Endodermal cell (in vitro differentiated cells): ENCODE data around the gene IGF2. TPM values are rescaled to one million over a fixed set of nuclear protein-coding genes. Genes with fewer than 3 reads are reported as not detected.

Source experiments
- DNase-seq: peaks from one replicate; pipeline ENCODE4 v3.0.0-alpha.2; 2017
- H3K27ac ChIP-seq: 2 replicates; pipeline ENCODE4 v1.5.1; 2013; ENCODE audit warnings: mild to moderate bottlenecking, low read depth, low read length, moderate library complexity
- H3K27me3 ChIP-seq: 2 replicates; pipeline ENCODE4 v1.6.1; 2013; ENCODE audit warnings: mild to moderate bottlenecking, low read length, moderate library complexity; ENCODE audit not compliant: insufficient read depth, control insufficient read depth, poor library complexity, severe bottlenecking
- H3K36me3 ChIP-seq: 2 replicates; pipeline ENCODE4 v1.7.0; 2013; ENCODE audit warnings: mild to moderate bottlenecking, low read length, moderate library complexity; ENCODE audit not compliant: control insufficient read depth, insufficient read depth
- H3K4me1 ChIP-seq: one replicate; pipeline ENCODE4 v1.7.0; 2013; ENCODE audit warnings: low read length; ENCODE audit not compliant: control insufficient read depth, insufficient read depth
- H3K4me3 ChIP-seq: 2 replicates; pipeline ENCODE4 v1.5.1; 2013; ENCODE audit warnings: mild to moderate bottlenecking, low read length, moderate library complexity
- H3K9ac ChIP-seq: 2 replicates; pipeline ENCODE4 v1.6.1; 2013; ENCODE audit warnings: mild to moderate bottlenecking, low read length, moderate library complexity; ENCODE audit not compliant: poor library complexity, severe bottlenecking; ENCODE audit errors: extremely low read depth
- H3K9me3 ChIP-seq: 2 replicates; pipeline ENCODE4 v1.6.1; 2013; ENCODE audit warnings: mild to moderate bottlenecking, low read length, moderate library complexity; ENCODE audit not compliant: control insufficient read depth
- H3K27ac Mint-ChIP-seq: 2 replicates; pipeline ENCODE4 v1.8.0; 2020; ENCODE audit warnings: mixed read lengths
- H3K27me3 Mint-ChIP-seq: 2 replicates; pipeline ENCODE4 v1.8.0; 2021; ENCODE audit warnings: mild to moderate bottlenecking, mixed read lengths; ENCODE audit not compliant: insufficient read depth
- H3K36me3 Mint-ChIP-seq: 2 replicates; pipeline ENCODE4 v1.8.0; 2020; ENCODE audit warnings: low read depth, mixed read lengths
- H3K4me1 Mint-ChIP-seq: 2 replicates; pipeline ENCODE4 v1.8.0; 2020; ENCODE audit warnings: mixed read lengths
- H3K4me3 Mint-ChIP-seq: 2 replicates; pipeline ENCODE4 v1.8.0; 2020; ENCODE audit warnings: mild to moderate bottlenecking, moderate library complexity, mixed read lengths
- H3K9me3 Mint-ChIP-seq: 2 replicates; pipeline ENCODE4 v1.8.0; 2020; ENCODE audit warnings: mild to moderate bottlenecking, mixed read lengths
- WGBS, 2 experiments: methylation state at CpG; one replicate each; pipeline versions ENCODE4 v1.1.5 to v1.1.7; 2013; ENCODE audit warnings: missing lambda C conversion rate in 2 of 2, mixed read lengths in 1 of 2; ENCODE audit not compliant: insufficient coverage in 1 of 2, insufficient read length in 1 of 2; 5-methylcytosine and 5-hydroxymethylcytosine counted together
- total RNA-seq, 2 donors: library from RNA; stranded (reverse); fragmentation: NEBNext Ultra II Directional in 1 of 2; extraction: Animal tissue kit (Norgen Biotek cat#: 25700) in 1 of 2; gene quantifications; 2 replicates in 1 of 2; 3 replicates in 1 of 2; pipeline ENCODE4 v1.2.1, GENCODE V29; 2021
- TF ChIP-seq, protein P1 (sequence below): fragments of 200-600 bp; sonication (generic); conservative IDR thresholded peaks from 2 replicates; pipeline ENCODE4 v1.5.0; 2021; ENCODE audit warnings: antibody characterized with exemption, mild to moderate bottlenecking

IGF2 gene
- total RNA-seq, 2 donors from 2014 or later: 0.80 to 5.1 TPM

GRCh38 chr11:2095198-2095520, 44.0 kb downstream of the IGF2 start:
- Mint-ChIP-seq H3K4me1 (peaks cover 7% of the 10 kb centered on the region), H3K9me3 (peaks cover 2% of the 10 kb centered on the region), H3K36me3 (no peaks in the 10 kb centered on the region), H3K4me3 (no peak overlapping the region), H3K27me3 (peaks cover 3% of the 10 kb centered on the region), H3K27ac (no peak overlapping the region)
- H3K36me3 ChIP-seq: no peaks in the 10 kb centered on the region
- 90 to 96% methylated on average over 2 to 6 of the region's 6 CpGs for WGBS, 2 experiments
- DNase-seq: no peak
- no peak overlapping the region for H3K27ac ChIP-seq
- TF ChIP-seq, protein P1, sequence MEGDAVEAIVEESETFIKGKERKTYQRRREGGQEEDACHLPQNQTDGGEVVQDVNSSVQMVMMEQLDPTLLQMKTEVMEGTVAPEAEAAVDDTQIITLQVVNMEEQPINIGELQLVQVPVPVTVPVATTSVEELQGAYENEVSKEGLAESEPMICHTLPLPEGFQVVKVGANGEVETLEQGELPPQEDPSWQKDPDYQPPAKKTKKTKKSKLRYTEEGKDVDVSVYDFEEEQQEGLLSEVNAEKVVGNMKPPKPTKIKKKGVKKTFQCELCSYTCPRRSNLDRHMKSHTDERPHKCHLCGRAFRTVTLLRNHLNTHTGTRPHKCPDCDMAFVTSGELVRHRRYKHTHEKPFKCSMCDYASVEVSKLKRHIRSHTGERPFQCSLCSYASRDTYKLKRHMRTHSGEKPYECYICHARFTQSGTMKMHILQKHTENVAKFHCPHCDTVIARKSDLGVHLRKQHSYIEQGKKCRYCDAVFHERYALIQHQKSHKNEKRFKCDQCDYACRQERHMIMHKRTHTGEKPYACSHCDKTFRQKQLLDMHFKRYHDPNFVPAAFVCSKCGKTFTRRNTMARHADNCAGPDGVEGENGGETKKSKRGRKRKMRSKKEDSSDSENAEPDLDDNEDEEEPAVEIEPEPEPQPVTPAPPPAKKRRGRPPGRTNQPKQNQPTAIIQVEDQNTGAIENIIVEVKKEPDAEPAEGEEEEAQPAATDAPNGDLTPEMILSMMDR: no peak
- no peak overlapping the region for H3K4me3 ChIP-seq
- H3K27me3 ChIP-seq: no peaks in the 10 kb centered on the region
- peaks cover 6% of the 10 kb centered on the region for H3K4me1 ChIP-seq
- no peak overlapping the region for H3K9ac ChIP-seq
- no peaks in the 10 kb centered on the region for H3K9me3 ChIP-seq

GRCh38 chr11:2094354-2095197, 44.6 kb downstream of the IGF2 start:
- Mint-ChIP-seq H3K27me3 (peaks cover 3% of the 10 kb centered on the region), H3K4me1 (peaks cover 5% of the 10 kb centered on the region), H3K27ac (no peak overlapping the region), H3K9me3 (peaks cover 2% of the 10 kb centered on the region), H3K4me3 (no peak overlapping the region), H3K36me3 (no peaks in the 10 kb centered on the region)
- TF ChIP-seq, protein P1: no peak
- no peaks in the 10 kb centered on the region for H3K9me3 ChIP-seq
- peaks cover 4% of the 10 kb centered on the region for H3K4me1 ChIP-seq
- 92 to 93% methylated on average over 6 to 21 of the region's 21 CpGs for WGBS, 2 experiments
- DNase-seq: no peak
- no peak overlapping the region for H3K4me3 ChIP-seq
- H3K36me3 ChIP-seq: no peaks in the 10 kb centered on the region
- no peak overlapping the region for H3K9ac ChIP-seq
- H3K27me3 ChIP-seq: no peaks in the 10 kb centered on the region
- no peak overlapping the region for H3K27ac ChIP-seq

- no peak overlapping the region for H3K27ac Mint-ChIP-seq
- no peak overlapping the region for H3K27ac ChIP-seq
- no peaks in the 10 kb centered on the region for H3K36me3 Mint-ChIP-seq
- H3K4me1 Mint-ChIP-seq: peaks cover 5% of the 10 kb centered on the region
- no peak for DNase-seq
- H3K27me3 Mint-ChIP-seq: peaks cover 5% of the 10 kb centered on the region
- no peaks in the 10 kb centered on the region for H3K9me3 ChIP-seq
- no peak overlapping the region for H3K4me3 ChIP-seq
- peaks cover 3% of the 10 kb centered on the region for H3K4me1 ChIP-seq
- no peaks in the 10 kb centered on the region for H3K36me3 ChIP-seq
- H3K4me3 Mint-ChIP-seq: no peak overlapping the region
- 93 to 96% methylated on average over 7 to 18 of the region's 18 CpGs for WGBS, 2 experiments
- H3K9me3 Mint-ChIP-seq: peaks cover 2% of the 10 kb centered on the region
- TF ChIP-seq, protein P1: no peak
- no peaks in the 10 kb centered on the region for H3K27me3 ChIP-seq
- H3K9ac ChIP-seq: no peak overlapping the region
Observed at GRCh38 chr11:2093575-2094353, 45.4 kb downstream of the IGF2 start.
